ENCODE data around the gene MYPOP.
"Not testable (repeated sequence)": the region's sequence is repeated elsewhere in the genome, so short reads cannot be mapped to it uniquely, and the experiment has no call there.

Gene MYPOP

GRCh38 chr19:45883586-45883880 lies 18.9 kb downstream of the MYPOP start:
- no peak for DNase-seq (ENCODE audit: low read depth)

- peak; percentile 83 for DNase-seq (ENCODE audit: low read depth)
These were observed 19.5 kb downstream of the MYPOP start for GRCh38 chr19:45882652-45883585.

GRCh38 chr19:45881909-45882528 lies 20.4 kb downstream of the MYPOP start:
- DNase-seq (ENCODE audit: low read depth) = no peak

- DNase-seq (ENCODE audit: low read depth) = no peak
These were observed 21.1 kb downstream of the MYPOP start for GRCh38 chr19:45881082-45881908.

GRCh38 chr19:45879971-45880370 lies 22.4 kb downstream of the MYPOP start:
- DNase-seq (ENCODE audit: low read depth) = no peak

GRCh38 chr19:45879055-45879454 lies 23.4 kb downstream of the MYPOP start:
- DNase-seq (ENCODE audit: low read depth) = no peak

- no peak for DNase-seq (ENCODE audit: low read depth)
These were observed 24.2 kb downstream of the MYPOP start for GRCh38 chr19:45878043-45878794.

GRCh38 chr19:45876411-45877197 lies 25.8 kb downstream of the MYPOP start:
- no peak for DNase-seq (ENCODE audit: low read depth)

- DNase-seq (ENCODE audit: low read depth) = peak; percentile 27
These were observed 26.3 kb downstream of the MYPOP start for GRCh38 chr19:45876161-45876410.

GRCh38 chr19:45874620-45874966 lies 27.8 kb downstream of the MYPOP start:
- DNase-seq (ENCODE audit: low read depth) = no peak

- DNase-seq (ENCODE audit: low read depth) = no peak
These were observed 29.1 kb downstream of the MYPOP start for GRCh38 chr19:45873219-45873772.

- DNase-seq (ENCODE audit: low read depth) = no peak
These were observed 30.1 kb downstream of the MYPOP start for GRCh38 chr19:45872095-45872919.

- DNase-seq (ENCODE audit: low read depth) = no peak
These were observed 31.6 kb downstream of the MYPOP start for GRCh38 chr19:45870798-45871197.

GRCh38 chr19:45867241-45867640 lies 35.2 kb downstream of the MYPOP start:
- DNase-seq (ENCODE audit: low read depth) = not testable (repeated sequence)

- no peak for DNase-seq (ENCODE audit: low read depth)
These were observed 35.8 kb downstream of the MYPOP start for GRCh38 chr19:45866400-45867176.

- DNase-seq (ENCODE audit: low read depth) = no peak
These were observed 37.0 kb downstream of the MYPOP start for GRCh38 chr19:45865269-45865948.

- no peak for DNase-seq (ENCODE audit: low read depth)
These were observed 37.8 kb downstream of the MYPOP start for GRCh38 chr19:45864629-45865082.

- peak; percentile 69 for DNase-seq (ENCODE audit: low read depth)
These were observed 38.4 kb downstream of the MYPOP start, which contains the start of gene FOXA3 for GRCh38 chr19:45863840-45864628. FOXA3 (plus strand) TSS chr19:45864326; CDS start chr19:45864457, 131 bp downstream.

Data from activated T-cell treated with anti-CD3 and anti-CD28 coated beads for 48 hours (primary cell).